ENCODE measurements around the gene CRB2. TPM values are rescaled to one million over a fixed set of nuclear protein-coding genes. Genes with fewer than 3 reads are reported as not detected.

CRB2 gene
- total RNA-seq, 1 experiment from 2014 or later = 3.6 TPM

GRCh38 chr9:123368536-123369153 is 12.6 kb downstream of the CRB2 start:
- H3K9me3 Mint-ChIP-seq = no peaks in the 10 kb centered on the region; a peak in 1 of 5 replicates
- no peak overlapping the region for H4K91ac ChIP-seq (ENCODE audit: insufficient read length, low read depth, low read length)
- no peak overlapping the region for H3K4me3 Mint-ChIP-seq
- H3K14ac ChIP-seq (ENCODE audit: insufficient read depth, low read length) = no peak overlapping the region; the same call in 1 of the 2 replicates
- no peaks in the 10 kb centered on the region; the same call in 1 of the 2 replicates for H3K27me3 ChIP-seq (ENCODE audit: insufficient read depth, low read length)
- H3K27me3 Mint-ChIP-seq (ENCODE audit: low read depth) = peaks cover 23% of the 10 kb centered on the region
- no peak overlapping the region for H3K18ac ChIP-seq (ENCODE audit: insufficient read length, low read depth, low read length)
- H3K23me2 ChIP-seq (ENCODE audit: insufficient read length, low read depth, low read length, poor library complexity, severe bottlenecking) = no peaks in the 10 kb centered on the region
- H4K5ac ChIP-seq (ENCODE audit: insufficient read length, low read depth, low read length) = no peak overlapping the region
- no peaks in the 10 kb centered on the region for H3K79me2 ChIP-seq (ENCODE audit: insufficient read depth, low read length)
- no peak overlapping the region for H3K23ac ChIP-seq (ENCODE audit: insufficient read length, low read depth, low read length)
- H2BK120ac ChIP-seq (ENCODE audit: low read depth, low read length, poor library complexity, severe bottlenecking) = no peak overlapping the region
- H2AK5ac ChIP-seq (ENCODE audit: insufficient read length, low read length) = no peak overlapping the region
- no peak overlapping the region for H3K56ac ChIP-seq (ENCODE audit: insufficient read length, low read depth, low read length)
- no peak overlapping the region for H3T11ph ChIP-seq (ENCODE audit: low read length)
- peaks cover 0 to 26% (median 0%) of the 10 kb centered on the region in 3 experiments; a peak in 3 of 7 replicates for H3K36me3 Mint-ChIP-seq (ENCODE audit: insufficient read depth in 1 of 3, low read depth in 3 of 3)
- H2BK5ac ChIP-seq (ENCODE audit: insufficient read length, low read length) = no peak overlapping the region
- no peak for TF ChIP-seq CTCF (conservative IDR thresholded peaks at IDR 0.05)
- H3K9ac ChIP-seq (ENCODE audit: extremely low read depth, insufficient read length, low read length) = no peak overlapping the region
- H3K27ac Mint-ChIP-seq = no peak overlapping the region
- no peak overlapping the region for H2BK12ac ChIP-seq (ENCODE audit: insufficient read length, low read depth, low read length)
- H3K4me1 Mint-ChIP-seq = peaks cover 28 to 40% of the 10 kb centered on the region in 2 experiments
- WGBS (ENCODE audit: extremely low coverage, insufficient read length, low lambda C conversion rate) = no CpG with 5 or more reads among the region's 6 CpGs
- no peaks in the 10 kb centered on the region for H3K9me3 ChIP-seq (ENCODE audit: control insufficient read depth, low read depth, low read length)
- no peak overlapping the region for H4K8ac ChIP-seq (replicated peaks; ENCODE audit: insufficient read length, low read depth, low read length)
- no peak overlapping the region for H3K4ac ChIP-seq (ENCODE audit: low read depth, low read length)
- H3K4me2 ChIP-seq (ENCODE audit: insufficient read depth, insufficient read length, low read length) = no peak overlapping the region
- H2AFZ ChIP-seq (ENCODE audit: low read length) = no peak overlapping the region
- no peak for DNase-seq
- H4K20me1 ChIP-seq (ENCODE audit: control insufficient read depth, insufficient read depth, insufficient read length) = no peaks in the 10 kb centered on the region
- no peaks in the 10 kb centered on the region for H3K79me1 ChIP-seq (ENCODE audit: insufficient read depth, low read depth, low read length, poor library complexity, severe bottlenecking)
- no peaks in the 10 kb centered on the region for H3K4me1 ChIP-seq (ENCODE audit: insufficient read depth, low read length)
- no peak overlapping the region for H3K27ac ChIP-seq (ENCODE audit: insufficient read length, low read depth, low read length)
- H2BK20ac ChIP-seq (ENCODE audit: low read depth, low read length, poor library complexity, severe bottlenecking) = no peak overlapping the region
- no peak overlapping the region for H2BK15ac ChIP-seq (ENCODE audit: low read depth, low read length)

Measured in H9 (cell line).